CD4-positive, alpha-beta T cell treated with Interleukin-2 at 100 ng/mL for 4 hours (primary cell): Measurements from ENCODE around the gene SNX25.

ENCODE experiments used
- DNase-seq: peaks from one replicate; pipeline ENCODE4 v3.0.0-alpha.2; 2020; ENCODE audit warnings: low spot score

SNX25 gene

GRCh38 chr4:185265942-185266341, 56.5 kb downstream of the SNX25 start:
- DNase-seq = peak; percentile 20

- DNase-seq = no peak
These were observed 59.9 kb downstream of the SNX25 start for GRCh38 chr4:185269286-185269685.

GRCh38 chr4:185270037-185270436, 60.6 kb downstream of the SNX25 start:
- no peak for DNase-seq

DNA sequence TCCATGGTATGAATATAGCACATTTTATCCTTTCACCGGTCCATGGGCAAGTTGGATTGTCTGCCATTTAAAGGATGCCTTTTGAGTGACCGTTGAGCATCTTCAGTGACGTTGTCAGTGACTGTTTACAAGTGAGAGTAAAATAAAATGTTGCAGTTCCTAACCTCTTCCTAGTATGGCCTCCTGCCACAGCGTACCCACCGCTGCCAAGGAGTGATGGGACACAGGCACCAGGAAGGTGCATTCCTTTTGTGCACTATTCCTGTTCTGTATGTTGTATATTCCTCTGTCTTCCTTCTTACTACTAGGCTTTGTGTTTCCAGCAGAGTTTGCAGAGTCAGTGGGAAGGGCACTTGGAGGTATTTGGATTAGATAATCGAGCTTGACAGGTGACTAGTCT, 61.5 kb downstream of the SNX25 start:
- DNase-seq = no peak

GRCh38 chr4:185272245-185272644, 62.8 kb downstream of the SNX25 start:
- no peak for DNase-seq

- DNase-seq = no peak
These were observed 66.1 kb downstream of the SNX25 start for GRCh38 chr4:185275501-185275900.

- DNase-seq = no peak
These were observed 66.6 kb downstream of the SNX25 start for GRCh38 chr4:185276036-185276435.

DNA sequence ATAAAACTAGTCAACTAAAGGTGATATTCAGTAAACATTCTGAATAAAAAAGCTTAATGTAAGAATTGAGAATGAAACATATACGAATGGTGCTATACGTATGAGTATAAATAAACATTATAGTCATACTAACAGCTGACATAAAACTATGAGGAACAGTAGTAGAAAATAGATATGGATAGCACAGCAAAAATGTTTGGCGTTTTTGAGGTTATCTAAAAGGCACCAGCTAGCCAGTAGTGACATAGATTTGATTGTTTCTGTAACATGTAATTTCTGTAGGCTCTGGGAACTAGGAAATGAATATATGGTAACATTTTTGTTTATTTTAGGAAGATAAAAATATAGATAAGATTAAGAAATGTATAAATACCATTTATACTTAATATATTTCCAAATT, 69.3 kb downstream of the SNX25 start:
- DNase-seq = no peak

DNA sequence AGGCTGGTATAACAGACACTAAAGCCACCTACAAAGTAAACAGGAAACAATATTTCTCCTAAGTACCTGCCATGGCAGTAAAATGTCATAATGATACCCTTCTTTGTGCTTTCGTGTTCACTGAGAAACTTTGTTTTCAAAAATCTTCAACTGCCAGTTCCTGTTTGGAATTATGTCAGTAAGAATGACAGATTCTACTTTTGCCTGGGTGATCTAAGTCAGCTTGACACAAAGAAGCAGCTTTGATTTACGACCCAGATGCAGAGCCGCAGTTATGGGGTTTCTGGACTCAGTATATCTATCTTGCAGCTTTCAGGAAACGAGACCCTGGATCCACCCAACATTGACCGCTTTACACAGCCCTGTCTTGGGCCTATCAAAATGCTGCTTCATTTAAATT, 71.2 kb downstream of the SNX25 start:
- DNase-seq = no peak

DNA sequence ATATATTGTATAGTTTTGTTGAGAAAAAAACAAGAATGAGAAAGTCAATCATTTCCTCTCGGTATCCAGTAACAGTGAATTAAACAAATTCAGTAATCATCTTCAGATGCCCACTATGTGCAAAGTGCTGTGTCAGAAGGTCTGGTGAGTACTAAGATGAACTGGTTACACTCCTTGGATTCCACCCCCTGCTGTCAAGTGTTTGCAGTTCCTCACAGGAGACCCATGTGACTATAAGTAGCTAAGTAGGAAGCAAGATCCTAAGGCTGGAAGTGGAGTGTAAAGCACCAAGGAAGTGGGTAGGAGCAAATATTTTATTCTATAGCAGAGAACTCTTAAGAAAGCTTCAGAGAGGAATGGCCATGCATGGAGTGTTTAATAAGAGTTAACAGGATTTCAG, 73.6 kb downstream of the SNX25 start:
- no peak for DNase-seq

DNA sequence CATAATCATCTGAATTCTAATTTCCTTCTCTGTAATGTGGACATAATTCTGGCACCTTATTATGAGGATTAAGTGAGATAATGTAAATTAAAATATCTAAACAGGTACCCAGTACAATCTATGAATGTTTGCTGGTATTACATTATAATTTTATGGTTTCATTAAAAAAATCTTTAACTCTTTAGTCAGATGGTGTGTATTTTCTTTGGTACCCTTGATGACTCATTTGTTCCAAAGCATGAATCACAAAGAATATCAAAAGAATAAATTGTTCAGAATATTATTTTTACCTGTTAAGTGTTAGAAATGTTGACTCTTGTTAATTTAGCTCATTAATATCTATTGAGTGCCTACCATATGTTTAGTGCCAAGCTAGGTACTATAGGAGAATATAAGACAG, 74.3 kb downstream of the SNX25 start:
- DNase-seq = no peak

- DNase-seq = no peak
These were observed 76.4 kb downstream of the SNX25 start for GRCh38 chr4:185285632-185286393.

DNA sequence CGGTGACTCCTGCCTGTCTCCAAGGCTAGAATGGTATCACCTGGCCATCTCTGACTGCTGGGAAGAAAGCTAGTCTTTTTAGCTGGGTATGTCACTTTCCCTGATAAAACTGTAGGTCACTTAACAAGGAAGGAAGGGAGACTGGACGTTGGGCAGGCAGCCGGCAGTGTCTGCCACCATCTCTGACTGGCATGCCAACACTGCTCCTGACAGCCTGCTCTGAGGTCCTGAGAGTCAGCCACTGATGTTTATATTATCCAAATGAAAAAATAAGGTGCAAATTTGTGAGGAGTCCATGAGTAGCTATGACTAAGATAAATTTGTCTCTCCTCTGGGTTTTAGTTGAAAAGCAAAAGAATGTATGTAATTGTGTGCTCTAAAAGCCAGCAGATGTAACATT, 77.2 kb downstream of the SNX25 start:
- no peak for DNase-seq

- DNase-seq = no peak
These were observed 77.6 kb downstream of the SNX25 start for GRCh38 chr4:185287031-185287430.

DNA sequence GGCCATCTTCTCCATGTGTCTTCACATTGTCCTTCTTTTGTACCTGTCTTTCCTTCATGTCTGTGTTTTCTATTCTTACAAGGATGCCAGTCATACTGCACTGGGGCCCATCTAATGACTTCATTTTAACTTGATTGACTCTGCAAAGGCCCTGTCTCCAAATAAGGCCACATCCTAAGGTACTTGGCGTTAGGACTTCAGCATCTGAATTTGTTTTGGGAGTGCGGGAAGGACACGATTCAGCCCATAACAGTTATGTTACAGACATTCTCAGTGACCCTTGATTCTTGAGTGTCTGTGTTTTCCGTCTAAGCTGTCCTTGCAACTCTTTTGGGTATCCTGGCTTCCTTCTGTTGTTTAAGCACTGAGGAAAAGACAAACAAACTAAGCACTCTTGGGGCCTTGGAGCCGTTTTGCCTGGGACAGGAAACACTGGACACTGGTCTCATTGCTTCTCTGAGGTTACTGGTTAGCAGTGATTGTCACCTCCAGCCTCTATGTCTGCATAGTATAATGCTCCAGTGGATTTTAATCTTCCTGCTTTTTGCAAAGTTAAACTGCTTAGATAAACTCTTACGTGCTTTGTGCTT, 80.7 kb downstream of the SNX25 start:
- DNase-seq = no peak

GRCh38 chr4:185290656-185291055, 81.3 kb downstream of the SNX25 start:
- no peak for DNase-seq

DNA sequence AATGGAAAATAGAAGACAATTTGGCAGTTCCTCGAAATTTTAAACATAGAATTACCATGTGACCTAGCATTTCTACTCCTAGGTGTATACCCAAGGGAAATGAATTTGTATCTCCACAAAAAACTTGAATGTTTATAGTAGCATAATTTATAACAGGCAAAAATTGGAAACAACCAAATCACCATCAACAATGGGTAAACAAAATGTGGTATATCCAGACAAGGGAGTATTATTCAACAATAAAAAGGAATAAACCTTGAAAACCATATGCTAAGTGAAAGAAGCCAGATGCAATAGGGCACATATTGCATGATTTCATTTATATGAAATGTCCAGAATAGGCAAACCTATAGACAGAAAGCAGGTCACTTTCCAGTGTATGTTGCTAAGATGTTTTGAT, 83.8 kb downstream of the SNX25 start:
- DNase-seq = no peak

DNA sequence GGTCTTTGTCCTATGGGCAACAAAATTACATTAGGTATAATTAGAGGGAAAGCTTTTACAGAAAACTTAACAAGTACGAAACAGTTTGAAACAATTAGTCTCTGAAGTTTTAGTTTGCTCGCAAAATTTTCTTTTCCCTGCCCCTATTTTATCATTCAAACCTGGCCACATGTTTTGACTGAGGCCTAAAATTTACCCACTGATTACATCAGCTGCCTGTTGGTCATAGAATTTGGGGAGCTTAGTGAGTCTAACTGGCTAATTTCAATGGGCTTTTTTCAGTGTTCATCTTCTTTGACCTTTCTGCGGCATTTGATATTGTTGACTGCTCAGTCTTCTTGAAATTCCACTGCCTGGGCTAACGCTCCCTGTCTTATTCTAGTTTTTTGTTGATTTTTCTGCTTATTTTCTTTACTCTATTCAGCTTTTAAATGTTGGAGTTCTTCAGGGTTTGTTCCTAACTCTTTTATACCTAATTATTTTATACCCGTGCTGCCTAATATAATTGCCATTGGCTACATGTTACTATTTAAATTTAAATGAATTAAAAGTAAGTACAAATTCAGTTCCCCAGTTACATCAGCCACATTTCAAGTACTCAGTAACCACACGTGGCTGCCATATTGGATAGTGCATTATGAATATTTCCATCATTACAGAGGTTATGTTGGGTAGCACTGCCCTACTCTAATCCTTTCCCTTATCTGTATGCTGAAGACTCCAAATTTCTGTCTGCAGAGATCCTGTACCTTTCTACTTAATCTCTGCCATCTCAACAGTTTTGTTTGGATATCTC, 87.5 kb downstream of the SNX25 start:
- DNase-seq = no peak

DNA sequence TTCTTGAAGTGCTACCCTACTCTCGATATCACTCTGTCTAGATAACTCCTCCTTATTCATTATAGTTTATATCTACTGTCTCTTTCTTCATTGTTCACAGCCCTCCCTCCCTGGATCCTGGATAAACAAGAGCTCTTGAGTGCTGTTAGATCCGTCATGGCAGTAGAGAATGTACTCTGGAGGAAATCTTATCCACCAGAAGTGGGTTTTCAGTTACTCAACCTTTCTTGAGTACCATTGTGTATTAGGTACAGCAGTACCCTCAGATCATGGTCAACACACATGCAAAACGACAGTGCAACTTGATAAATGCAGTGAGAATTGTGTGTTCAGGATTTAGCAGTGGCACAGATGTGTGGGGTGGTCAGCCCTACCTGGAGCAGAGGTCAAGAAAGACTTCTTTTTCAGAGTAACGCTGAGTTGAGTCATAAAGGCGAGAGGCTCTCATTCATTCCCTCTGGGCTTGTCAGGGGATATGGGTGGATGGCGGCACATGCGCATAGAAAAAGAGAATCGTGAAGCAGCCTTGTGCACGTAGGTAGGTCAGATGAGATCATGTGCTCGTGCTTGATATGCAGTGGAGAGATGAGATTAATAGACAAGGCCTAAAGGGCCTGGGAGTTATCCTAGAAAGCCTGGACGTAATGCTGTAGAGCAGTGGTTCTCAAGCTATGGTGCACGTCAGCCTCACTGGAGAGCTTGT, 89.5 kb downstream of the SNX25 start:
- no peak for DNase-seq

GRCh38 chr4:185304541-185304940, 95.1 kb downstream of the SNX25 start:
- DNase-seq = no peak

GRCh38 chr4:185304944-185305690, 95.7 kb downstream of the SNX25 start:
- DNase-seq = peak; percentile 35

GRCh38 chr4:185305979-185306442, 96.6 kb downstream of the SNX25 start:
- no peak for DNase-seq
